Left ventricle myocardium superior (tissue), 1 donor: Measurements from ENCODE around the gene CHN1. TPM values are rescaled to one million over a fixed set of nuclear protein-coding genes. Genes with fewer than 3 reads are reported as not detected.

Experiments
- ATAC-seq: fragments of 200-7000 bp; cut with Tn5 transposase; one replicate; pipeline ENCODE4 v1.9.1; 2020; ENCODE audit warnings: mild to moderate bottlenecking, moderate library complexity
- DNase-seq: peaks from one replicate; pipeline ENCODE4 v3.0.0-alpha.2; 2020
- intact Hi-C: fragments of 100-400 bp; cut with micrococcal nuclease; formaldehyde crosslinking; loops from one replicate; pipeline ENCODE4 v1.11.0; 2022
- total RNA-seq: library from RNA; stranded (reverse); fragmentation: NEBNext Ultra II Directional; extraction: Animal tissue kit (Norgen Biotek cat#: 25700); gene quantifications from one replicate; pipeline ENCODE4 v1.2.1, GENCODE V29; 2021
- donor health status: DM: no; HTN: yes; CAD: no; lungs with severe emphysema.

Gene CHN1
- total RNA-seq, 1 donor from 2014 or later, result 16.6 TPM

DNA sequence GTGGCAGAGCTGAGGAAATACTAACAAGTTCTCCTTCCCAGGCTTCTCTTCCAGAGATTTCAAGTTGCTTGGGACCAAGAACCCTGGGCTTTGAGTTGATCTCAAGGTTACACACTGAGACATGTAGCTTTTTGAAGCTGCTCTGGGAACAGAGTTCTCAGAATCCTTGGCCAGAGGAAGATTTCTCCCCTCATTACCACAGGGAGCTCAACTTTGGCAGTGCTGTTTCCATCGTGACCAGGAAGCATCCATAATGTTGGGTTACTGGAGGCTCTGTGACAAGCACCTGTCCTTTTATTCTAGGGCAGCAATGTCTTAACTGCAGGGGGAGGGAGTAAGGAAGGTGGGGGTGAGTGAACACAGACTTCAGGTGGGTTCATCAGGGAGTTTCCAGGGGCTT is 199.4 kb downstream of the CHN1 start:
- ATAC-seq, result no peak
- DNase-seq, result no peak
- intact Hi-C loops, result no loop called here

DNA sequence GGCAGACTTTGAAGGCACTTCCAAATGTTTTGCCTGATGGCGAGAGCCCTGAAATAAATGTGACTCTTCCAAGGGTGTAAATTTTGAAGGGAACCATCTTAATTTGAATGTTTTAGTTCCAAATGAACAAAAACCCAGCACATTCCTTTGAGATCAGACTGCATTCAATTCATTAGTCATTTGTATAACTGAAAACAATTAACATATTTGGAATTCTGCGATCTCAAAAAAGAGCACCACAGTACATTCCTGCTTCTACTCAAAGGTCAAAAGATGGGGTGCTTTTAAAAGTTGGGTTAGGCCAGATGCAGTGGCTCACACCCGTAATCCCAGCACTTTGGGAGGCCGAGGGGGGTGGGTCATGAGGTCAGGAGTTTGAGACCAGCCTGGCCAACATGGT is 202.7 kb downstream of the CHN1 start:
- DNase-seq (no peak), ATAC-seq (no peak)
- intact Hi-C loops, result no loop called here

DNA sequence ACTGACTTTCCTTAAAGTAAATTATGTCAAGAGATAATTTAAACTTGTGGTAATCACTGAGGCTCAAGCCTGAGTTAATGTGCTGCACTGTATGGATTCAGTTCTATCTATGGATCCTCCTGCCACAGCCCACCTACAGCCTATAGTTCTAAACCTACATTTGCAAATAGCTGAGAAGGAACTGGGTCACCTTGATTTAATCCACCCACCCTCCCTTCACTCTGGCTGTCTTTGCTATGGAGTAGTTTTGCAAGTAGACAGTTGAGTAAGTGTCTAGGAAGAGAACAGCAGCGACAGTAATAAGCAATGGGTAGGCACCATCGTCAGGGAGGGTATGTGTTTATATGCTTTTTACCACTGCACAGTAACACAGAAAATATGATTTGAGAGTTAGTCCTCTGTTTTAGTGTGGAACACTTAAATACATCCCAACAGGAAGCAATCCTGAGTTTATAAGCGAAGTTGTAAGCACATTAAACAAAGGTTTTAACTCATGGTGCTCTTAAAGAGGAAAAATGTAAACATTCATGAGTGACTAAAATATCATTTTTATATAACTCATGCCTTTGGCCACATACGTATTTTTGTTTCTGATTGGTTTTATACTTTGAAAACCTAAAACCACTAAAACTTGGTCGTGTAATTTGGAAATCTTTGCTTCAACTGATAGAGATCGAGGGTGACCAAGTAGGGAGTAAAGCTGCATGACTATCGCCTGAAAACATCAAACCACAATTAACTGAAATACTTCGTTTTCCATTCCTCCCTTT is 204.6 kb downstream of the CHN1 start:
- no peak for DNase-seq
- no peak for ATAC-seq
- intact Hi-C loops, result no loop called here

DNA sequence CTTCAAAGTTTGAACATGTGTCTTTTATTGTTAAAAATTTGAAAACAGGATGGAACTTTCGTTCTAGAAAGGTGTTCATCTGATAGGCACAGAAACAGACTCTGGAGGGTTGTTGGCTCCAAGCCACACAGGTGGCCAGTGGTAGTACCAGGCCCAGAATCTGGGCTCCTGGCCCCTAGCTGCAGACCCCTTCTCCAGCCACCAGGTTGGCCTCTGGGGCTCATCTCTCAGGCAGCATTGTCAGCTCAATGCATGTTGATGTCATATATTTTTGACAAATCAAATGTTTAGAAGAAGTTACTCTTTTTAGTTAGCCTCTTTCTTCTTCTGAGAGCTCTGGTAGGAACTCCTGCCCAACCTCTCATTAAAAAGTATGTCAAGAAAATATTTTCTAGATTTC is 206.4 kb downstream of the CHN1 start:
- ATAC-seq, result no peak
- DNase-seq, result no peak
- intact Hi-C loops, result no loop called here

DNA sequence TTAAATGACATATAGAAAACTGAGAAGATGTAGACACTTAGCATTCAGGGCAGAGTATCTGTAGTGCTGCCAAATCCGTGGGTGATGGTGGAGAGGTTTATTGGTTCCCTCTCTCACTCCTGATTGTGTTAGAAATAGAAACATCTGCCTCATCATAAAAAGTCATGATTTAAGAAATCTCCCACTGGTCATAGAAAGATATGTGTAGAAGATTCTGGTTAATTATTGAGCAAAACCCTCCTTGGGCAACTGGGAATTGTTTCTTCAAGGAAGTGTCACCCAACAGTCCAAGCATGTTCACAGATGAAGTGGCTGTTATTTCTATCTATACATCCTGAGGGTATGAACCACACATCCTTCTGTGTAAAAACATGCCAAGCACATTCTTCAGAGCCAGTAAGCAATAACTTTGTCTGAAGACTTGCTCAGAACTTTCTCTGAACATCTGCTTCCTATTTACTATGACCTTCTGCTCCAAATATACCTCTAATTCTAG is 207.4 kb downstream of the CHN1 start:
- DNase-seq (no peak), ATAC-seq (no peak)
- intact Hi-C loops, result no loop called here

DNA sequence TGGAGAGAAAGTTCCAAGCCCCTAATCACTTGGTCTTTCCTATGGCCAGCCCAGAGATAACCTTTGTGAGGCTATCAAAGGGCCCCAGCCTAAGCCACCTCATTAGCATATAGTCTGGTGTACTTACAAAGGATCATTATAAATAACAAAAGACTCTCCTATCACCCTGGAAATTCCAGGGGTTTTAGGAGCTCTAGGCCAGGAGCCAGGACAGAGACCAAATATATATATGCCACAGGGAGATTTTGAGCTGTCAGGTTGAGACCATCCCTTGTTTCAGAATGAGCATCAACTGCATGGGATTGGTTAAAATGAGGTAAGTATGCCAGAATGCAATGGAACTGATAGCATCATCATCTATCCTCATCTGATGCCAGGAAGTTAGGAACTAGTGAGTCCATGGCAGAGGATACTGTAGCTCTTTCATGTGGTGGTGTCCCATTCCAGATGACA is 208.8 kb downstream of the CHN1 start:
- intact Hi-C loops, result no loop called here
- no peak for ATAC-seq

DNA sequence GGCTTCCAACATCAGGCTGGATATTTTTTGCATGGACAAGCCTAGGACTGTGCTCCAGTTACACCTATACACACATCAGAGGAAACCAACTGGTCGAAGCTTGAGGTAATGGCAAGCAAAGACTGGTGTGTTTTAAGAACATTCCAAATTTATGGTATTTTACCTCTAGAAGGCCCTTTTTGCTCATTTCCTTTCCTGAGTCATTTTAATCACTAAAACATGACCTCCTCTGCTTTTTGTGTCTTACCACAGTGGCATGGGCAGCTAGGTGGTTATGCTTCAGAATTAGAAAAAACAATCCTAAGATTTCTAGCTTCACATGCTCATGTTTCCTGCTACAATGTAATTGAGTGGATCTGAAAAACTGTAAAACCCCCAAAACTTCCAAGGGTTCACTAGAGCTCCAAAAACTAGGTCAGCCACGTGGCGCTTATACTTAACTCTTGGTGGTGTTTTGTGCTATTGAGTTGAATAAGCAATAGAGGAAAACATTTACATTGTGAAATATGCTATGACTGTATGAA is 210.3 kb downstream of the CHN1 start:
- ATAC-seq (no peak), DNase-seq (no peak)
- intact Hi-C loops, result no loop called here

More for the DNA sequence above, 208.8 kb downstream of the CHN1 start:
- no peak for DNase-seq

DNA sequence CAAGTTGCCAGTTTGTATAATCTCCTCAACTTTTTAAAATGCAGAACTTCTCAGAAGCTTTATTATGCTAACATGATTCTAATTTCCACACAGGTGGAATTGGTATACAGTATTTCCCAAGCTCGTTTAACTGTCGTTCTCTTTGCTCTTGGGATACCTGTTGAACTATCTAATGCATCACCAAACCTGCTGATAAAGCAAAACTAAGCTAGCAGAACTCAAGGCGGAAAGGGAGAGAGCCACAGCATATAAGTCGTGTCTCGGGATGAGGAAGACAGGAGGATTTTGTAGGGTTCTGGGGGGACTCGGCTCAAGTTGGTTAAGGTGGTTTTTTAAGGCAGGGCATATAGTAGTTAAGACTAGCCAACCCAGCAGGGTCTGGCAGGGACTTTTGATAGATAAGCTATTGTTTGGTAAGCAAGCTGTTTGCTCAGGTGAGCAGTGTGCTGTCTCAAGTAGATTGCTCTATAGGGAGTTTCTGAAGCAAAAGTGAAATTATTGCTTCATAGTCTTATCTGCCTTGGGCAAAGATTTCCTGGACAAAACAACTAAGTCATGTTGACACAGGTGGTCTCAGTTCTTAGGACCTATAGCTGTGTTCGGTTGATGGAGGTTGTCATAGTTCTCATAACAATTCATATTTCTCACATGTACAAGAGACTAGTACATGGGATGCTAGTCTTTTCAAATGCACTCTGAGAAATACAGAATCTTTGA is 212.7 kb downstream of the CHN1 start:
- DNase-seq (no peak), ATAC-seq (no peak)
- intact Hi-C loops, result no loop called here

DNA sequence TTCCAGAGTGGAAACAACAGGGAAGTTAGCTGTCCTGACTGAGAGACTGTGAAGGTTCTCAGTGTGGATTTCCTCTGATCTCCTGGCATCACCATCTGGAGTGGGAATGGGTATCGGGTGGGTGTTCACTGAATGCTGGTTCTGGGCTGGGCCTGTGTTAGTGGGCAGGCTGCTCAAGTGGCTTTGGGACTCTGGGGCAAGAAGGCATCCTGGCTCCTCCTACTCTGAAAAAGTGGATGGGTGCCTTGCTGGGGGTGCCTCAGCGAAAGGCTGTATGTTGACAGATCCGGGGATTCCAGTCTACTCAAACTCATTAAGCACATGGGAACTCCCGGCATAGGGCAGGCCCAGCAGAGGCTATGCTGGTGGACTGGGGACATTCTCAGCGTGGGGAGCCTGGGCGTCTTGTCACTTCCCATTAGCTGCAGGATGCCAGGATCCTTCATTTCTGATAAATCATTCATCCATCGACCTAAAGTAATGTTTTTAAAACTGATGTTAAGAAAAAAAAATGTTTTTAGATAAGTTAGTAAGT is 213.4 kb downstream of the CHN1 start:
- intact Hi-C loops, result no loop called here
- no peak for ATAC-seq
- DNase-seq, result no peak

DNA sequence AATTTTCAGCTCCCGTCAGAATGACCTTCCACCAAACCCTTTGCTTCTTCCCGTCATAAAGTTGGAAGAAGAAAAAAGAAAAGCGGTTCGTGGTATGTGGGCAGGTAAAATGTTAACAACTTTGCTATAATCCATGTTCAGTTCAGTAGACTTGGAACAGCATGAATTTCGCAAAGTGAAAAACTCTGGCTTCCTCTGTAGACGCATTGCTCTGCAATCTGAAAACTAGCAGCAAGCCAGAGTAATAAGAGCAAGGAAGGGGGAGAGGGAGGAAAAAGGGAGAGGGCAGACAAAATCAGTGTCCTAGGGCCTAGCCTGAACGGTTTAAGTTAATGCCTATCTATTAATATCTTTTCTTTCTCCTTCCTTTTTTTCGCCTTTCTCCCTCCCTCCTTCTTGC is 214.2 kb downstream of the CHN1 start:
- ATAC-seq, result no peak
- intact Hi-C loops, result no loop called here
- DNase-seq, result no peak

DNA sequence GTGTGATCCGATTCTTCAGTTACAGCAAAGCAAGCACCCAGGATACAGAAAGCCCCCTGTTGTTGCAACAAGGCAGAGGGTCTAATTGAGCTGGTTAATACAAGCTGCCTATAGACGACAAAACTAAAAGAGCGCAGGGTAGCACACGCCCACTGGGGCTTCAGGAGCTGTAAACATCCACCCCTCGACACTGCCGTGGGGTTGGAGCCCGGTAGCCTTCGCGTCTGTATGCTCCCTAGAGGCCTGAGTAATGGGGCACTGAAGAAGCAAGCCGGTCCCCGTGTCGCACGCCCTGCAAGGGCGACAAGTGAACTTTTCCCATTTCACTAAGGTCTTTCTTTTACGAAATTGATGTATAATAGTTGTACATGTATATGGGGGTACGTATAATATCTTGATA is 216.2 kb downstream of the CHN1 start:
- intact Hi-C loops, result no loop called here
- DNase-seq (no peak), ATAC-seq (no peak)

DNA sequence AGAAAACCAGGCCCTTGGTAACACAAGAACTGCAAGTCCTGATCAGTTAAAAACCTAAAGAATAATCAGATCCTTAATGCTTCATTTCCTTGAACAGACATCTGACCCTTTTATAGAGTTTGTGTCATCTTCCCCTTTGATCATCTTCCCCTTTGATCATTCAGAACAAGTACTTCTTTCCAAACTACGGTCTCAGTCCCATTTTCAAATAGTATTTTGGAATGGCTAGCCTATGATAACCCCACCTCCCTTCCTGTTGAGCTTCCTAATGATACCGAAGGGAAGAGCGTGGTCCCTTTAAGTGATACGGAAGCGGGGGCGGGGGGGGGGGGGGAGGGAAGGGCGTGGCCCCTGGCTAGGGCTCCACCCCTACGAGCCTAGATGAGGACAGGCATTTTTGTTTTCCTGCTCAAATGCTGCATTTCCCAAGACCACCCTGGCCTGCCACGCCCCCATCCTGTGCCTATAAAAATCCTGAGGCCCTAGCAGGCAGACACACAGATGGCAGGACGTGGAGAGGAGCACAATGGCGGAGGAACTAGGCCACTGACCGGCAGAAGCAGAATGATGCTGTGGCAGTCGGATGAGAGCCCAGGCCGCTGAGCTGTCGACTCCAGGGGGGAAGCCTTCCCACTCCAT is 216.8 kb downstream of the CHN1 start:
- ATAC-seq, result no peak
- no peak for DNase-seq
- intact Hi-C loops, result no loop called here

DNA sequence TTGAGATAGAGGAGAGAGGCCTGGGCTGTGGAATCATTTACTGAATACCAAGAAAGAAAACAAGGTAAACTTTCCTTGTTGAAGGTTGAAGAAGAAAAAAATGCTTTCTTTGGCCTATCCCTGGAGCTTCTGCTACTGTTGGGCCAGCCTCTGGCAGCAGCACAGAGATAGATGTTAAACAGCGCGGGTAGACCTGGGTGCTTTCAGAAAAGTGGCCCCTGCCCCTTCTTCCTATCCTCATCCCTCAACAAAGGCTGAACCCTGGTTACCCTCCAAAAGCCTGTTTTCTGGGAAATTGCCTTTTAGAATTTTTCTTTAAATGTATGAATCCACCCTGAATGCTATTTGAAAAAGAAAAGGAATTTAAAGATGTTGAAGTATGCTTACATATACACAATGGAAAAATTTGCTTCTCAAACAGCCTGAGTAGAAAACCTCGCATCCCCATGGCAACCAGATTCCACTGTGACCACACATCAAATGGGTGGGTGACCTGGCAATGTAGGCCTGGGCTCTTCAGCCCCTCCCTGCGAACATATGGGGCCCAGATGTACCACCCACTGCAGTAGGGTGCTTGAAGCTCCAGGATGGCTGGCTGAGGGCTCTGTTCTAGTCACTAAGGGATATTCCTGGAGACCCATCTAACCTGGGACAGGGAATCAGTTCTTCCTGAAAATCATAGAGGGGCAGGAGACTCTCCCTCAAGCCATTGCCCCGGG is 217.5 kb downstream of the CHN1 start:
- intact Hi-C loops, result no loop called here
- DNase-seq, result no peak
- no peak for ATAC-seq

DNA sequence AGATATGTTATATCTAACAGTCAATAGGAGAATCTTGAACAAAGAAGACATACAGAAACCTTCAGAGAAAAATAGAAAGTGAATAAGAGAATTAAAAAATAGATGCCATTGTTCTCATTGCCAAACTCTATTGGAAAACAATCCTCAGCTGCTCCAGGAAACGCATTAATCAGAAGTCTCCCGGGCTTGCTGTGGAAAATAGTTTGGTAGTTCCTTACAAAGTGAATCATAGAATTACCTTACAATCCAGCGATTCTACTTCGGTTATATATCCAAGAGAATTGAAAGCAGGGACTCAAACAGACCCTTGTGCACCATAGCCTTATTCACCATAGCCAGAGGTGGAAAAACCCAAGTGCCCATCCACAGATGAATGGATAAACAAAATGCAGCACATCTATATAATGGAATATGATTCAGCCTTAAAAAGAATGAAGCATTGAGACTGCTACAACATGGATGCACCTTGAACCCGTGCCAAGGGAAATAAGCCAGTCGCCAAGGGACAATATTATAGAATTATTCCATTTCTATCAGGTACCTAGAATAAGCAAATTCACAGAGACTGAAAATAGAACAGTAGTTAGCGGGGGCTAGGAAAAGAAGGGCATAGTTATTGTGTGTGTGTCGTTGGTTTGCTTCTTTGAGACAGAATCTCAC is 219.0 kb downstream of the CHN1 start:
- intact Hi-C loops, result no loop called here
- no peak for ATAC-seq
- no peak for DNase-seq

DNA sequence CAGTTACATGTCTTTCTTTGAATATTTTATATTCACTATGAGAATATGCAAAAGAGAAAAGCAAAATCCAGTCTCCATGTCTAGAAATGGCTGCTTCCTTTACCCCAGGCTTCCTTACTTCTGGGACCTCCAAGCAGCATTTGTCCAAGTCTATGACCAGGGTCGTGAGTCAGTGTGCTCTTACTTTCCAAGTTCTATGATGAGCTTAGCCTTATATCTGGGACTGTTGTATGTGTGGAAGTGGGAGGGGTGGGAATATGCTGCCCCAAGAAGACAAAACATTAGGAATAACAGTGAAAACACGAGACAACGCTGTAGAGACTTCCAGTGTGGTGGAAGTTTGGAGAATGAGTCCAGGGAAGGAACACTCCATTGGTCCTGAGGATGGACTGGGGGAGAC is 219.7 kb downstream of the CHN1 start:
- ATAC-seq, result no peak
- no peak for DNase-seq
- intact Hi-C loops, result no loop called here

DNA sequence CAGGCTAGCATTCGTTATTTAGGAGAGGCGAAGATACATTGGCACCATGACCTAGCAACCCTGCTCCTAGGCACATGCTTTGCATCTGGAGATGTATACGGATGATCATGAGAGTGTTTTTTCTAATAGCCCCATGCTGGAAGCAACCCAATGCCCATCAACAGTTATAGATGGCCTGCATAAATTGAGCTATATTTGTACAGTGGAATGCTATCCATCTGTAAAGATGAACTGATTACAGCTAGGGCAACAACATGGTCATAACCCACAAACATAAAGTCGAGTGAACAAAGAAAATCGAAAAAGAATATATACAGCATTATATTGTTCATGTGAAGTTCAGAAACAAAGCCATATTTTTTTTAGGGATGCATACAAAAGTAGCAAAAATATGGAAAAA is 220.3 kb downstream of the CHN1 start:
- intact Hi-C loops, result no loop called here
- ATAC-seq (no peak), DNase-seq (no peak)

DNA sequence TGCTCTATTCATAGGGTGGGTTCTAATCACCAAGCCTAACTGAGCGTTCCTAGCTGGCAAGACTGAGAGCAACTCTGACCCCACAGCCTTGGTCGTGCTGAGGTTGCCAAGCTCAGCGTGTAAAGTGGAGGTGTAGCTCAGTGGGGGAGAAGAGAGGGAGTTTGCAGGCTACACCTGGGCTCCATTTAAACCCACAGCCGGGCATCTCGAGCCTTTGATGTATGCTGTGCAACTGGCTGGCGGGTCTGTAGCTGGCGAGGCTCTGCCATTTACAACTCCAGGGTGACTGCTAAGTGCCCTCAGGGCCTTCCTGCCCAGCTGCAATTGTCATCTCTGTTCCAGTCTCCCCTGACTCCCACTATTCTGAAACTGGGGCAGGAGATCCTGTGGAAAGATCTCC is 220.9 kb downstream of the CHN1 start:
- intact Hi-C loops, result no loop called here

DNA sequence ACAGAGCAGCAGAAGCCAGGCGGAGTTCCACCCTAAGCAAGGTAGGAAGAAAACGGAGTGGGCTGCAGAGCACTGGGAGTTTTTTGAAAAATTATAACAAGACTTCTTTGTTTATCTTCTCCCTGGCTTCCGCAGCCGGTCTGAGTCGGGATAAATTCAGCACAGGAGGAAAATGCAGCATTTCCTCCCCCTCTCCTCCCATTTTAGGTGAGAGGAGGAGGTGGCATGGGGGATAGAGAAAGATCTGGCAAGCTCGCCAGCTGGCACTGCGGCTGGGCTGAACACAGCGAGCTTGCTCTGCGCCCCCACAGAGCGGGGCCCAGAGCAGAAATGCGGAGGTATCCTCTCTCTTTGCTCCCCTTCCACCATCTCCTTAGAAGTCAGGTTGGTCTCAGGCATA is 223.2 kb downstream of the CHN1 start:
- intact Hi-C loops, result no loop called here
- DNase-seq, result no peak
- no peak for ATAC-seq

More for the DNA sequence above, 220.9 kb downstream of the CHN1 start:
- ATAC-seq (no peak), DNase-seq (no peak)

DNA sequence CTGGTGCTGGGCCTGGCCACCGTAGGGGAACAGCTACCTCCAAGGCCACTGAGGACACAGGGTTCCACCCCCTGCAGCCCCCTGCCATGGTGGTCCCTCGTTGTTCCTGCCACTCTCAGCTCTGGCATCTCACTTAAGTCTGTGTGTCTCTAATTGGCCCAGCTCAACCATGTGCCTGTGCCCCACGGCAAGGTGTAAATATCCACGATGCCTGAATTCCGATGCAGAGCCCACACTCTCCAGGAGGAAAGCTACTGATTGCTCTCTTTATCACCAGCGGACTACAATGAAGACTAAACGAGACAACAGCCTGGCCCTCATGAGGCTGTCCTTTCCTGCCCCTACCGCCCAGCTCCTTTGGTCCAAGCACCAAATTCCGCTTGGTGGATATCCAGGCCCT is 223.9 kb downstream of the CHN1 start:
- ATAC-seq, result no peak
- intact Hi-C loops, result no loop called here

More for the DNA sequence above, 223.9 kb downstream of the CHN1 start:
- no peak for DNase-seq
